DMS153 treated with DMSO at 0.1 percent for 48 hours (cell line): ENCODE results near the gene ADTRP.

ENCODE experiments used
- DNase-seq: peaks from one replicate; lab custom pipeline; 2025; ENCODE audit not compliant: unreplicated experiment; lab: John Stamatoyannopoulos, UW

The ADTRP gene

DNA sequence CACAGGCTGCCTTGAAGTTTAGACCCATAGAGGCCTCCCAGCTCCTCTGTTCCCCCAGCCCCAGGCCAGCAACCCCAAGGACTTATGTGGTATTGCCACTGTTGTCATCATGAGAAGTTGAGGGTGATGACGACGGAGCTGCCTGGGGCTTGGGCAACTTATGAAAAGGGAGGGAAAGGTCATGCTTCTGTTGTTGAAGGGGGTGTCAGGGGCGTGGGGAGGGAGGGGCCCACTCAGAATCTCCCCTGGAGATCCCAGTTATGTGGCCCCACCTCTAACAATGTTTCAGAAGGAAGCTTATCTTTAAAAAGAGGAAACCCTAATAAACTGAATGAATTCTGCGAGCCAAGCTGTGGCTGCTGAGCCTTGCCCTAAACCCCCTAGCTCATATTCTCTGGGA is 4.2 kb downstream of the ADTRP start:
- DNase-seq, result no peak

DNA sequence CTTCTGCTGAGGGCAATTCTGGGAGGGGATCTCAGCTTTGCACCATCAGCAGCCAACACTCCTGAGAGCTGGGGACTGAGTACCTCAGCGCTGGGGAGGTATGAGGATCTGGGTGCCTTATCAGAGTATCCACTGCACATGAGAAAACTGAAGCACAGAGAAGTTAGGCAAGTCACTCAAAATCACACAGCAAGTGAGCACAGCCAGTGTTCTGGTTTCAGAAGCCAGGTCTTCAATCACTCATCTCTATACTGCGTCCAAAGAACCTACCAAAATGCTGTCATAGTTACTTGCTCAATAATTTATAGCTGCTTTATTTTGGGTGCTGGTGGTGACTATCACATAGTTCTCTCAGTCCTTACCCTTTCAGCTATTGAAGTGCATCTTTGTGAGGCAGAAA is 5.0 kb downstream of the ADTRP start:
- DNase-seq, result no peak

DNA sequence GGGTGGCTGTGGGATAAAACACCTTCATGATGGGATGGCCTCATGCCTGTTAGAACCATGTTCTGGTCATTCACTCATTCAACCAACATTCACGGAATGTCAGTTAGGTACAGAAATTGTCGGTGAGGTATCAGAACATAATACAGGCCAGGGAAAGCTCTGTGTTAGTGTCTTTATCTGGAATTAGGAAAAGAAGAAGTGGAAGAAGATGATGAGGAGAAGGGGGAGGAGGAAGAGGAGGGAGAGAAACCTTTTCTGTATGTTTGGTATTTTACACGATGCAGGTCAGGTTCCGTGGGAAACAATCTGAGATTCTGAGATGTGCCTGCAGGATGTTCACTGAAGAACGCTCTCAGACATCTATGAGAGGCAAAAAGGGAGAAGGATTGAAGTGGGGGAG is 5.6 kb downstream of the ADTRP start:
- no peak for DNase-seq

DNA sequence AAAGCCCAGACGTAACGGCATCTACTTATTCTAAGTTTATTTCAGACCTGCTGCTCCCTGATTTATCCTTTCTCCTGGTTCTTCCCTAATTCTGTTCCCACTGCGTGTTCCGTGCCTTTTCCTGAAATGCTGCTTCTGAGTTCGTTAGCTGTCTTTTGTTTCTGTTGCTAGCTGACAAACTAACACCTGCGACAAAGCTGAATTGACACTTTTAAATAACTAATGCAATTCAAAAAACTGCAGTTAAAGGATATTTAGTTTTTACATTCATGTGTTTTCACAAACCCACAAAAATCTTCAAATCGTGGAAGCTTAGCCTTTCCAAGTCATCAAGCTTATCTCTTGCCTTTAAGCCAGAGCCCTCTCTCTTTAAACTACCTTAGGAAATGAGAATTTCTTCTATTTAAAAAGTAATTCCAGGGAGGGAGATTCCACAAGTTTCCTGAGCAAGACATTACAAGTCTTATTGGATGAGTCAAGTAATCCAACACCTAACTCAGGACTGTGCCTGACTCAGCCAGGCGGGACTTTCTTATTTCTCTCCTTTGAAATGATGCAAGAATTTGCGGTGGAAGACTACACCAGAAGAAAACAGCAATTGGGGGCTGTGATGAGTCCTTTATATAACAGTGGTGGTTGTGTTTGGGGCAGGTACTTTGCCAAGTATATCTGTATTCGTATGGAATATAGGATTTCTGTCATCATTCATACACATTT is 6.3 kb downstream of the ADTRP start:
- DNase-seq, result no peak

DNA sequence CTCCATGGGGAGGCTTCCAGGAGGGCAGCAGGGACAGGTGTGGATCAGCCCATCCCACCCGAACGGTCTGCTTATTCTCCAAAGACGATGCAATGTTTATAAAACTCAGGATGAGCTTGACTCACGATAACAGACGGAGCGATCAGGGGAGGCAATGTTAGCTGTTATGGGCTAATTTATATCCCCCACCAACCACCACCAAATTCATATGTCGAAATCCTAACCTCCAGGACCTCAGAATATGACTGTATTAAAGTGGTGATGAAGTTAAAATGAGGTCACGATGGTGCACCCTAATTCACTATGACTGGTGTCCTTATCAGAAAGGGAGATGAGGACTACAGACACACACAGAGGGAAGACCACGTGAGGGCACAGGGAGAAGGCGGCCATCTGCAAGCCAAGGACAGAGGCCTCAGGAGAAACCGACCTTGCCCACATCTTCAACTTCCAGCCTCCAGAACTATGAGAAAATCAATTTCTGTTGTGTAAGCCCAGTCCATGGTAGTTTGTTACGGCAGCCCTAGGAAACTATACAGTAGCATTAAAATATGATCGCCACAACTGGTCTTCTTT is 7.0 kb downstream of the ADTRP start:
- DNase-seq, result no peak

DNA sequence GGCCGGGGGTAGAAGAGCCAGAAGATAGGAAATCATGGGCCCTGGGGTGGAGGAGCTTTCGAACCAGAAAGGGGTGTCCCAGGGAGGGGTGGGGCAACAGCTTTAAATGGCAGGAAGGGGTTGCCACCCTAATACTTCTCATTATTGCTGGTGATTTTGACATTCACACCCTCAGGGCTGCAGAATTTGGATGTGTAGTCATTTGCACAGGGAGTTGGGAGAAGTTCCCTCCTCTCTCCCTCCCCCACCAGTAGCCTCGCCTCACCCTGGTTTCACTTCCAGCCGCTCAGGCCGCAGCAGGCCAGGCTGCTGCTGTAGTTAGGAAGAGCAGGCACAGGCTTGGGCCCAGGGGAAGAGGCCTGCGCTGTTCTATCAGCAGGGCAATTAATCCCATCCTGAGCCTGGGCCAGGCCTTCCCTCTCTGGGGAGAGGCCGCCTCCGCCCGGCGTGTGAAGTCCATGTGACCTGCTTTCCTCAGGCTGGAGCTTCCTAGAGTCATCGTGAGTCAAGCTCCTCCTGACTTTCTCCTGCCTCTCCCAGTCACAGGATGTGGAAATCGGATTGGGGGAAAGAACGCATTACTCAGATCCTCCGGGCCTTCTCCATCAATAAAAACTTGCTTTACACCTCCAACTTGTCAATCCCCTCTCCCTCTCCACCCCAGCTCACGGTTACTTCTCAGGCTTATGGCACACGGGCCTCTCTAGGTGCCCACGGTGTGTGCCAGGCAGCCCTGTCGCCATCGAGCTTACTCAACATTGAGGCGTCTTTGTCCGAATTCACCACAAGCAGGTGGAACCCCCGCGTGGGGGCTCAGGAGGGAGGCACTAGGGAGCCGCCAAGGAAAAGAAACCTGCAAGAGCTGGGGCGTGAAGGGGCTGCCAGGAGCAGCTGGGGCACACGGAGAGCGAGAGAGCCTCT is 7.8 kb downstream of the ADTRP start:
- DNase-seq, result no peak

DNA sequence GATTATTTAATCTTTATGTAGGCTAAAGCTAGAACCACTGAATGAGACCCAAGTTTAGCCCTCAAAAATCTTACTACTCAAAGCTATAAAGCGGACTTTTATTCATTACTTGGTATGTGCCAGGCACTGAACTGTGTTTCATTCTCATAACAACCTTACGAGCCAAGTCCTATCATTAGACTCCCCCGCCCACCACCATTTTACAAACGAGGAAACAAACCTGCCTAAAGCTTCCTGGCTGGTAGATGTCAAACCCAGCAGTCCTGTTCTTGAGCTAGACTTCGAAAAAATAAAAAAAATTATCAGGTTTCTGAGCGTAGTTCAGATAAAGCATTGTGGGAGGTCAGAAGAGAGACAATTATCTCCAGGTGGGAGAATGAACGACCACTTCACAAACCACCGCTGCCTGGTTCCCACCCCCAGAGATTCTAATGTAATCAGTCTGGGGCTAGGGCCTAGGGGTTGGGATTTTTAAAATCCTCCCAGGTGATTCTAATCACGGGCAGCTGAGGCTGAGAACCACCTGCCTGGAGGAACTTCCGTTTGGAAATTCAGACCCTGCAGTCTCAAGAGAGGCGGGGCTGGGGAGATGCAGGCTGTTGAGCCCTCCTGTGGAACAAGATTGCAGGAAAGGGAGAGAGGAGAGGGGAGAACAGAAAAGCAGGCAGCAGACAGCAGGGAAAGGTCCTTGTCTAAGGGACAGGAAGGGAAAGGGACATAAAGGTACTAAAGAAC is 8.6 kb downstream of the ADTRP start:
- no peak for DNase-seq

DNA sequence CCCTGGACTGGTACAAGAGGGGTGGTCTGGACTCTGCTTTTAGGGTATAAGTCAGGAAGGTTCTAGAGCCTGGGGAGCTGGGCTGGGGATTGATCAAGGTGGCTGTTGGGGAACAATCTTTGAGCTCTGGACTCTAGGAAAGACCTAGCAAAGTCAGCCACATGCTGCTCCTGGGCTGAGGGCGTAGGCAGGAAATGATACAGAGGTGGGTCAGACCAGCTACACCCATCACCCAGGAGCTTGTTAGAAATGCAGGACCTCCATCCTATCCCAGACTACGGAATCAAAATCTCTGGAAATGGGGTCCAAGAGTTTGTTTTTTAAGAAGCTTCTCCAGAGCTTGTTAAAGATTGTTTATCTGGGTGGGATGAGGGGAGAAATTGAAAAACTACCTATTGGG is 9.4 kb downstream of the ADTRP start:
- DNase-seq, result no peak

DNA sequence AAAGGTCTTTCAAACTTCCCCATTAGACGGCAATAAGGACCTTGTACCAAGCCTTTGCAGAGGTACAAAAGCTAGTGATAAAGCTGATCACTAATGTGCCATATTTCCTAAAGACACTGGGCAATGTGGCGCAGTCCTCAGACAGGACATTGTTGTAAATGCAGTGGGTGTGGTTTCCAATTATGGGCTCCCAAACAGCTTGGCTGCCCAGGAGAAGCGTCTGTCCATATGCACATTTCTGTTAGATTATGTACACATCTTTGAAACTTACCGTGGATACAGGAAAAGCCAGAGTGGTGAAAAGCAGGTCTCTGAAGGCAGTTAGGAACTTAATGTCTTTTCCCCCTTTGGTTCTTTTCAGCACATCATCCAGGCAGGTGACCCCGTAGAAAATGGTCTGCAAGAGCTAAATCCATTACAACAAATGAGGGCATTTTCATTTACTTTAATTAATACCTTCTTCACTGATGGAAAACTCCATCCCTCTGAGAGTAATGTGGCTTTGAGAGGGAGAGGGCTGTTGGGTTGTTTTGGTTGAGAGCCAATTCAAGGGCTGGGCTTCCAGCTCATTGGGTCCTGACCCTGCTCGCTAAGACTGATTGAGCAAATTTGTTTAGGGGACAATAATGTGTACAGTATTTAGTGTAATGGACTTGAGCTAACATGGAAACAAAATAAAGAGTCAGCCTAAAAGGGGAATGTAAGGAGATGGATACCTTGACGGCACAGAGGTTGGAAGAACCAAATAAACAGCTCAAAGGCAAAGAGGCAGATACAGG is 10.4 kb downstream of the ADTRP start:
- no peak for DNase-seq

DNA sequence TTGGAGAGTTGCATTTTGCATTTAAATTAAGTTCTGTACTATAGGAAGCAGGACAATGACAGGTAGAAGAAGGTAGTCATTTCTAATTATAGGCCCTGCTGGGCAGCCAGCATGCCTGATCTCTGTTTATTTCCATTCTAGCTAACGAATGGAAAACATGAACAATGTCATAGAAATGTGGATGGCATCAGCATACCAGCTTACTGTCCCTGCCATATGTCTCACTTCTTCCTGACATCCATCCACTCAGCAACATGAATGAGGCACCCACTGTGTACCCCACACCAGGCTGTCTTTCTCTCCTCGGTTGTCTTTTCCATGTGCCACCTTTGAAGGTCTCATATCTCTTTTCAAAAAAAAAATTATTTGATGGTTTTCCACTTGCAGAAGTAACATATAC is 11.1 kb downstream of the ADTRP start:
- no peak for DNase-seq

DNA sequence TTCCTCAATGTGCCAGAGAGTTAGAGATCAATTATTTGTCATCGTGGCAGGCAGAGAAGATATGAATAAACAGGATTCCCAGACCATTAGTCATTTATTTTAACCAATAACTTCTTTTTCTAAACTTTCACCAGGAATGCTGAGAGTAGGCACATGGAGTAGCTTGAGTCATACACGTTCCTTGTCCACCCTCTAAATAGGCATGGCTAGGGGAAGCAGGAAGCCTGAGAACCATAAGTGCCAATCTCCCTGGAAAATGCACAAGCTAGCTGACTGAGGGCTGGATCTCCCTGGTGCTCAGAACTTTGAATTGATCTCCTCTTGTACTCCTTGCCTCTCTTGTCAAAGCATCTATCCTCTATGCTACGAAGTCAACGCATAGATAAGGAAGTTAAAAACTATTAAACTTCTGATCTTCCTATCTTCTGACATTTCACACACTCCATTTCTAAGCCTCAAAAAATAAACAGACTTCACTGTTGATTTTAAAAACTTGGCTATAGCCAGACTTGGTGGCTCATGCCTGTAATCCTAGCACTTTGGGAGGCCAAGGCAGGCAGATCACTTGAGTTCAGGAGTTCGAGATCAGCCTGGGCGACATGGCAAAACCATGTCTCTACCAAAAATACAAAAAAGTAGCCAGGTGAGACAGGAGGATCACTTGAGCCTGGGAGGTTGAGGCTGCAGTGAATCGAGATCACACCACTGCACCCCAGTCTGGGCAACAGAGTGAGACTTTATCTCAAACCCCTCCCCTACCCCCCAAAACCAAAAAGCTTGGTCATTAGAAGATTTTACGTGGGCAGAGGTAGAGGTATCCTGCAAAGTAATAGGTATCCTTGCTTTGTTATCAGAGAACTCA is 11.8 kb downstream of the ADTRP start:
- DNase-seq, result no peak

DNA sequence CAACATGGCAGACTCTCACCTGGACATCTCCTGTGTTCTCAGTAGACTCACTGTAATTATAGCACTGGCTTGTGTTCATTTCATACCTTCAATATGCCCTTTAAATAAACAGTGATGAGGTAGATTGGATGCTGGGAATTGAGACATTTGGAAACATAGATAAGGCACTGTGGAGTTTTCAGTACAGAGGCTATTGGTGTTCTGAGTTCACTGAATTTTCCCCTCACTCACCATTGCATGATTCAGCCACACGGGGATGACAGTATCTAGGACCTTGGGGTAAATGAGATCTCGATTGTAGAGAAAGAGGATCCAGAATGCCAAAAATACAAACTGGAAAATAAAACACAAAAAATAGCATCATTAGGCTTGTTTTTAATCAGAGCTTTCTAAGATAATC is 12.6 kb downstream of the ADTRP start:
- no peak for DNase-seq

DNA sequence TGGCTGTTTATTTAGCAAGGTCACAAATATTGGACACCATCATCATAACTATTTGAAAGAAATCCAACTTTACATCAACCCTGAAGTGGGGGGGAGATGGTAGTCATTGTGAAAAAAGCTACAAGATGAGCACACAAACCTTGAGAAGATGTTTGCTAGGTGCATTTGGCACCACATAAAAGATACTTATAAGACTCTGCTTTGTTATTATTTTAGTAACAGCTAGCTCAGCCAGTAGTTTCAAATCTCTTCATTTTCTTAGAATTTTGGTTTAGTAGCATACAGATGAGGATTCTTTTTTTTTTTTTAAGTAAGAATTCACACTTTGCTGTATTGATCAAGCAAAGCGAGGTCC is 14.4 kb downstream of the ADTRP start:
- DNase-seq, result no peak

DNA sequence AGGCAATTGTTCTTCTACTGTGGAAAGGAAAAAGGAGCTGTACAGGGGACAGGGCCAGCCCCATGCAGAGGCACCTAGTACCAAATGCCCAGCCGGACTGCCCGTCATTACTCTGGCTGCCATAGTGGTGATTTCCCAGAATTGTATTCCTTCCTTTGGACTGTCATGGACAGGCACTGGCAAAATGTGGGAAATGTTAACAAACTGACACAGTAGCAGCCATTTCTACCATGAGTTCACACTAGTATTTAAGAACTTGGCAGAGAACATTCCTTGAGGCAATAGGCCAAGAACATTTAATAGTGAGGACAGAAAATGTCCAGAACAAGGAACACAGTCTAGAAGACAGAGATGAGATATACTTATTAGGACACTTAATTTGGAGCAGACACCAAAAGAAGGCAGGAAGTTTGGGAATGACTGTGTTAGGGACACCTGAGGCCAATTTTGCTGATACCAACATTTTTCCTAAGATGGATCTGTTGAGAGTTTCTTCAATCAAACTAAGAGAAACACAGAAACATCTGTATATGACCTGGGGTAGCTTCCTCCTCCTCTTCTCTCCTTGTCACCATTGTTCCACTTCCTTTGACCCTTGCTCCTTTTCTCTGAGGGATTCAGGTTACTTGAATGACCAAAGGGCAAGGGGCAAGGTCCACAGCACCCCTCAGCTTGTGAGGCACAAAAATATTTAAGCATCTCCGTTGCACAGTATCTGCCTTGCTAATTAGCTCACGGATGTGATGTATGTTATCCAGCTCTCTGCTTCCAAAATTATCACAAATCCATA is 14.9 kb downstream of the ADTRP start:
- DNase-seq, result no peak

DNA sequence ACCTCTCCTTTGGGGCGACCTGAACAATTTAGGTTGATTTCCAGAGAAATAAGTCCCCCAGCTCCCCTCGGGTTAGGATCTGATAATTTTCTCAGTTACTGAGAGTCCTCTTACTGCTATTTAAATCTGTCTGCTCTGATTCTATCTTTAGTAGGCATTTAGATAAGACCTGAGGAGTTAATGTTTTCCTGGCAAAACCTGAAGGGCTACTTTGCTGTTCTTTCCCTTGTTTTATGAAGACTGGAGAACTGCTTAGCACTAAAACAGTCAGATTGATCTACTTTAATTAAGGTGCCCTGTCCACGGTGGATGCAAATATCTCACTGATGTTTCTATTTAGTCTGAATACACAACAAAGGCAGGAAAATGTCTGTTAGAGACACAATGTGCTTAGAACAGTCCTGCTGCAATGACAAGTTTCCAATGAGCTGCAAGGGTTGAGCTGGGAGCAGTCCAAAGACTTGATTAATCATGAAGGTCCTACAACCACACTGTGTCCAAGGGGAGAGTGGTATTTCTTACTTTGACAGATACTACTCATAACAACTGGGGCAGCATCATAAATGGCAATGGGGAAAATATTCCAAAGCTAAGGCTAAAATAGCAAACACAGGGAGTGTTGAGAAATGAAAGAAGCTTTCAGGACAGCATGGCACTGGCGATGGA is 15.7 kb downstream of the ADTRP start:
- no peak for DNase-seq

DNA sequence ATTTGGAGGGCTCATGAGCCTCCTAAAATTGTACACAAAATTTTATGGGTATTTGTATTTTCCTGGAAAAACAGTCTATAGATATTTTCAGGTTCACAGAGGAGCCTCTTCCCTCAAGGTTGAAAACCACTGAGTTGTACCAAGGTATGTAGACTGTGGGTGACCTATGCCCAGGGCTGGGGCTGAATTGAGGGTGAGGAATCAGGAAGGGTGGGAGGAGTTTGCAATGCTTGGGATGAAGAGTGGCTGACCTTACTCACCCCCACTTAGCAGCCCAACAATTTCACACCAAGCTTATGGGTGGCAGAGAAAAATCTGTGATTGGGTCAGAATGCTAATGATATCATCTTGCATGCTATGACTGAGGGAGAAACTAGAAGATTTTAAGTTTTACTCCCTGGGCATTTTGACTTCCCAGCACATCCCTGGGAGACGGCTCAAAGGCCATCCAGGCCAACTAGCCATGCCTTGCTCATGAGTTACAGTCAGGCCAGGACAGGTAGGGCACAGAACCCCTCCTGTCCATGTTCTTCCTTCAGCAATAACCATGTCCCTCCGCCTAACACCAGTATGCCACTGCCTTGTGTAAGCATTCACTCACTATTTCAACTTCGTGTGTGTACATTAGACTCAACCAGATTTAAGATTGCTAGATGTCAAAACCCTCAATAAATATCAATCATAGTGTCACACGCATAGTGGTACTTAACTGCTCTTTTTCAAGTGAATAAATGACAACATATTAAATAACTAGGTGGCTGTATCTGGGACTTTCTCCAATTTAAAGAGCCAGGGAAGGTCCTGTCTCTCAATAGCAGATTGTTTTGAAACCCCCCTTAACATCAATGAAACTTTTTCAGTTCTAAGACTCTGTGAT is 16.6 kb downstream of the ADTRP start:
- no peak for DNase-seq

DNA sequence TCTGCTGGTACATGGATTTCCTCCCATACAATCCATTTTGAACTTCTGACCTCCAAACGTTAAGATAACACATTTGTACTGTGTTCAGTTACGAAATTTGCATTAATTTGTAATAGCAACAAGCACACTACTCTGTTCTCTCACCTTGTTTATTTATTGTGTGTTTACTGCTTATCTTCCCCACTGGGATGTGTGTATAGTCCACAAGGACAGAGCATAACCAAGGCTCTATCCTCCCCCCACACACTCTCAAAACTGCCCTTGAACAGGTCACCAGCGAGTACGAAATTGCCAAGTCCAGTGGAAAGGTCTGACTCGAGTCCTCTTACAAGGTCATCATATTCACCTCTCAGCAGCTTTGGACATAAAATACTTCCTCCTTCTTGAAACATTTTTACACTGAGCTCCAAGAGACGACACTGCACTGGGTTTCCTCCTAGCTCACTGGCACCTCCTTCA is 18.6 kb downstream of the ADTRP start:
- DNase-seq, result no peak
